H1 (cell line): ENCODE results near the gene PDE4D. TPM values are rescaled to one million over a fixed set of nuclear protein-coding genes. Genes with fewer than 3 reads are reported as not detected.
A peak's percentile ranks its signal among the peaks of the same experiment; 100 is the strongest.

ENCODE experiments used
- CTCF ChIA-PET: fragments of 300-600 bp; sonication (Branson Sonifier 250); formaldehyde crosslinking; loops from one replicate; lab custom pipeline; 2021; ENCODE audit not compliant: partially characterized antibody; lab: Charles Lee
- POLR2A ChIA-PET: fragments of 300-600 bp; sonication (Branson Sonifier 250); formaldehyde crosslinking; loops from one replicate; lab custom pipeline; 2021; ENCODE audit warnings: inconsistent platforms; ENCODE audit not compliant: partially characterized antibody; lab: Charles Lee
- DNase-seq, 2 experiments: peaks; one replicate each; pipeline versions ENCODE4 v3.0.0 to v3.0.0-alpha.2; 2010 to 2022; ENCODE audit warnings: low spot score in 2 of 2, low read depth in 1 of 2, mixed read lengths in 1 of 2
- FAIRE-seq: peaks from 2 replicates; lab custom pipeline; 2011; peaks lifted over from hg19 to GRCh38; lab: Jason Lieb, UNC
- H2AFZ ChIP-seq: 2 replicates; pipeline ENCODE4 v1.8.1; 2012; ENCODE audit warnings: low read length, inconsistent platforms
- H2AK5ac ChIP-seq: 2 replicates; pipeline ENCODE4 v1.6.1; 2013; ENCODE audit warnings: low read depth, low read length
- H2BK120ac ChIP-seq: replicated peaks from 2 replicates; pipeline ENCODE3; 2013; ENCODE audit warnings: low read depth, low read length, inconsistent platforms
- H2BK12ac ChIP-seq: 2 replicates; pipeline ENCODE4 v1.6.1; 2013; ENCODE audit warnings: low read depth, low read length
- H2BK15ac ChIP-seq: 2 replicates; pipeline ENCODE4 v1.6.1; 2013; ENCODE audit warnings: low read length
- H2BK20ac ChIP-seq: 2 replicates; pipeline ENCODE4 v1.6.1; 2013; ENCODE audit warnings: low read length
- H2BK5ac ChIP-seq: 2 replicates; pipeline ENCODE4 v1.6.1; 2013; ENCODE audit warnings: low read depth, low read length
- H3K14ac ChIP-seq: 2 replicates; pipeline ENCODE4 v1.6.1; 2013; ENCODE audit warnings: inconsistent platforms; ENCODE audit not compliant: insufficient read length
- H3K18ac ChIP-seq: 2 replicates; pipeline ENCODE4 v1.6.1; 2013; ENCODE audit warnings: low read length; ENCODE audit errors: extremely low read depth
- H3K23ac ChIP-seq: 2 replicates; pipeline ENCODE4 v1.6.1; 2013; ENCODE audit warnings: inconsistent platforms; ENCODE audit not compliant: insufficient read length
- H3K23me2 ChIP-seq: 2 replicates; pipeline ENCODE4 v1.6.1; 2013; ENCODE audit warnings: low read depth, low read length
- H3K27ac ChIP-seq: 2 replicates; pipeline ENCODE4 v1.6.1; 2011; ENCODE audit warnings: low read depth, low read length, inconsistent platforms
- H3K27me3 ChIP-seq, 4 experiments: replicated peaks in 1 of 4; 1 replicate in 1 of 4; 2 replicates in 3 of 4; pipeline versions ENCODE4 v1.6.1 to v1.8.1; 2011 to 2013; ENCODE audit warnings: low read length in 3 of 4, mild to moderate bottlenecking in 3 of 4, inconsistent platforms in 2 of 4, mixed read lengths in 2 of 4, moderate library complexity in 1 of 4; ENCODE audit not compliant: control insufficient read depth in 3 of 4, insufficient read depth in 3 of 4; ENCODE audit errors: extremely low read depth in 1 of 4
- H3K36me3 ChIP-seq, 4 experiments: 2 replicates each; pipeline versions ENCODE4 v1.6.1 to v1.8.1; 2011 to 2013; ENCODE audit warnings: mild to moderate bottlenecking in 4 of 4, low read length in 3 of 4, moderate library complexity in 2 of 4, control low read depth in 1 of 4, inconsistent platforms in 1 of 4; ENCODE audit not compliant: insufficient read depth in 4 of 4, control insufficient read depth in 2 of 4
- H3K4ac ChIP-seq: replicated peaks from 2 replicates; pipeline ENCODE3; 2013; ENCODE audit warnings: low read length, low read depth, mixed read lengths, inconsistent platforms; ENCODE audit not compliant: insufficient read length
- H3K4me1 ChIP-seq, 4 experiments: replicated peaks in 1 of 4; 1 replicate in 1 of 4; 2 replicates in 3 of 4; pipeline versions ENCODE4 v1.6.1 to v1.8.1; 2011 to 2013; ENCODE audit warnings: low read length in 3 of 4, inconsistent platforms in 2 of 4, mixed read lengths in 1 of 4; ENCODE audit not compliant: insufficient read depth in 4 of 4, control insufficient read depth in 3 of 4
- H3K4me2 ChIP-seq, 2 experiments: 2 replicates each; pipeline versions ENCODE4 v1.6.1 to v1.8.1; 2011 to 2013; ENCODE audit warnings: low read depth in 2 of 2, low read length in 2 of 2, control low read depth in 1 of 2, inconsistent platforms in 1 of 2, mild to moderate bottlenecking in 1 of 2; ENCODE audit not compliant: insufficient read depth in 1 of 2
- H3K4me3 ChIP-seq, 4 experiments: fragments of 200-600, 300-600 bp in 1 of 4; sonication (generic), shearing (Covaris generic), sonication (Bioruptor Twin) in 1 of 4; 2 replicates each; pipeline versions ENCODE4 v1.5.1 to v1.8.1; 2011 to 2016; ENCODE audit warnings: low read length in 4 of 4, low read depth in 3 of 4, control low read depth in 2 of 4, inconsistent platforms in 2 of 4, mild to moderate bottlenecking in 2 of 4, mixed read lengths in 1 of 4, moderate library complexity in 1 of 4; ENCODE audit not compliant: insufficient read depth in 2 of 4; ENCODE audit errors: extremely low read depth in 1 of 4
- H3K56ac ChIP-seq: replicated peaks from 2 replicates; pipeline ENCODE3; 2013; ENCODE audit warnings: low read depth, mild to moderate bottlenecking, mixed read lengths, low read length, inconsistent platforms; ENCODE audit not compliant: insufficient read length
- H3K79me1 ChIP-seq: 2 replicates; pipeline ENCODE4 v1.6.1; 2013; ENCODE audit warnings: low read depth, low read length, control low read depth
- H3K79me2 ChIP-seq, 2 experiments: 2 replicates each; pipeline versions ENCODE4 v1.6.1 to v1.8.1; 2012 to 2013; ENCODE audit warnings: low read length in 2 of 2, mild to moderate bottlenecking in 2 of 2, inconsistent platforms in 1 of 2; ENCODE audit not compliant: insufficient read depth in 2 of 2, control insufficient read depth in 1 of 2
- H3K9ac ChIP-seq, 4 experiments: replicated peaks in 1 of 4; 1 replicate in 1 of 4; 2 replicates in 3 of 4; pipeline versions ENCODE4 v1.6.1 to v1.8.1; 2011 to 2013; ENCODE audit warnings: low read depth in 3 of 4, low read length in 3 of 4, control low read depth in 2 of 4, mild to moderate bottlenecking in 2 of 4, moderate library complexity in 2 of 4, inconsistent platforms in 1 of 4; ENCODE audit errors: extremely low read depth in 1 of 4
- H3K9me3 ChIP-seq, 2 experiments: 2 replicates each; pipeline versions ENCODE4 v1.6.1 to v1.8.1; 2012 to 2013; ENCODE audit warnings: mild to moderate bottlenecking in 2 of 2, moderate library complexity in 2 of 2, control low read depth in 1 of 2, inconsistent platforms in 1 of 2, low read depth in 1 of 2, low read length in 1 of 2, mixed read lengths in 1 of 2; ENCODE audit not compliant: insufficient read depth in 2 of 2
- H4K20me1 ChIP-seq, 2 experiments: replicated peaks in 1 of 2; 2 replicates each; pipeline versions ENCODE3 to v1.8.1; 2011 to 2013; ENCODE audit warnings: inconsistent platforms in 2 of 2, low read length in 2 of 2, mild to moderate bottlenecking in 1 of 2; ENCODE audit not compliant: insufficient read depth in 2 of 2, control insufficient read depth in 1 of 2
- H4K5ac ChIP-seq: 2 replicates; pipeline ENCODE4 v1.6.1; 2013; ENCODE audit warnings: low read length, low read depth, mixed read lengths, inconsistent platforms; ENCODE audit not compliant: insufficient read length
- H4K8ac ChIP-seq: 2 replicates; pipeline ENCODE4 v1.8.0; 2013; ENCODE audit warnings: mild to moderate bottlenecking, moderate library complexity, low read length, inconsistent platforms; ENCODE audit not compliant: insufficient read depth; ENCODE audit errors: extremely low read depth
- H4K91ac ChIP-seq: replicated peaks from 2 replicates; pipeline ENCODE3; 2013; ENCODE audit warnings: low read length, mixed read lengths, inconsistent platforms; ENCODE audit not compliant: insufficient read length
- CHD2 ChIP-seq: IDR thresholded peaks from 2 replicates; pipeline ENCODE4 v1.6.1; 2012; ENCODE audit warnings: low read length, improper control_type of control experiment
- SP4 ChIP-seq: IDR thresholded peaks from 2 replicates; pipeline ENCODE4 v1.6.1; 2012; ENCODE audit warnings: low read length, inconsistent platforms
- WGBS, 2 experiments: shearing (Covaris generic) in 1 of 2; methylation state at CpG; one replicate each; pipeline versions ENCODE4 v1.1.6 to v1.1.7; 2013 to 2015; ENCODE audit warnings: low lambda C conversion rate in 2 of 2, mixed read lengths in 2 of 2, inconsistent platforms in 1 of 2, low coverage in 1 of 2, missing lambda C conversion rate in 1 of 2; ENCODE audit not compliant: insufficient replicate concordance in 2 of 2, insufficient coverage in 1 of 2, insufficient read length in 1 of 2; ENCODE audit errors: extremely low coverage in 1 of 2, missing lambda C conversion rate in 1 of 2; 5-methylcytosine and 5-hydroxymethylcytosine counted together
- polyA plus RNA-seq, 7 experiments: library from polyadenylated mRNA; depleted of rRNA in 3 of 7; stranded (reverse) in 5 of 7; unstranded in 2 of 7; fragments of >200 nt in 5 of 7; fragments of 200-250 nt in 2 of 7; gene quantifications; 1 replicate in 5 of 7; 2 replicates in 1 of 7; 4 replicates in 1 of 7; pipeline versions ENCODE4 v1.2.1 to v1.2.3, GENCODE V29; 2011 to 2013; ENCODE audit warnings: missing spikeins in 2 of 7, mixed read lengths in 2 of 7
- total RNA-seq: library from RNA; stranded (reverse); fragmentation: NEBNext Ultra II Directional; extraction: Animal tissue kit (Norgen Biotek cat#: 25700); gene quantifications from 2 replicates; pipeline ENCODE4 v1.2.1, GENCODE V29; 2021

Gene PDE4D
- total and polyA plus RNA-seq, 2 of the 8 experiments (the other 6 are each of a cell fraction or from before 2014, with no cell fraction given), result 2.3 to 3.7 TPM

DNA sequence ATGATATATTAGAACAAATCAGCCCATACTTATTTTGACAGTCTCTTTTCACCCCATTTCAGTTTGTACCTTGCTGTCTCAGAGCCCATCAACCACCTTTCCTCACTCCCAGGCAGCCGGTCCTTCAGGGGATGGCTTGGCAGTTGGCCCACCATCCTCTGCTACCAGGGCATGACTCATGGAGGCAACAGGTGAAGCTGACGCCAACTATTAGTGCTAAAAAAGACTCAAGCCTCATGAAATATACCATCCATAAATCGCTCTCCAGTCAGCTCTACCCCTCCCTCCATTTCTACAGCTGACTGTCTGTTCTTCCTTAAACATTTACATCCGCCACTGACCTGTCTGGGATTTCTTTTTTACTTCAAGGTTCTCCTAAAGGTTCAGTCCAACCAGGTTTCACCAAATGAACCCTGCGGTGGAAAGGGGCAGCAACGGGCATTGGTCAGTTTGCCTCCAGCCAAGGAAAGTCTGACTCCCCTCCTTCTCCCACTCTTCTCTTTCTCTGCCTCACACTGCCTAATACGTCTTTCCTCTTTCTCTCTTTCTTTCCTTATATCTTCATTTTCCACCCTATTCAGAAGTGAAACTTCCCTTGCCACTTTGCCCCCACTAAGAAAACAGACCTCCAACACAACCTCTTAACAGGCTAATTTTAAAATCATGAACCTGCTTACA is 871.5 kb downstream of the PDE4D start:
- POLR2A ChIA-PET, result no interaction called here
- Histone ChIP-seq H3K4me1 (peaks cover 0 to 2% (median under 1%) of the 10 kb centered on the region in 4 experiments; a peak in 1 of 7 replicates), H3K23me2 (no peaks in the 10 kb centered on the region), H4K91ac (no peak overlapping the region), H3K79me1 (no peaks in the 10 kb centered on the region), H2BK5ac (no peak overlapping the region), H2BK120ac (no peak overlapping the region), H3K27me3 (no peaks in the 10 kb centered on the region), H3K56ac (no peak overlapping the region), H3K27ac (no peak overlapping the region), H3K4me3 (no peak overlapping the region), H3K4me2 (no peak overlapping the region), H3K18ac (no peak overlapping the region), H4K20me1 (no peaks in the 10 kb centered on the region), H2BK20ac (no peak overlapping the region), H4K5ac (no peak overlapping the region), H3K9me3 (no peaks in the 10 kb centered on the region), H3K14ac (no peak overlapping the region), H2AFZ (no peak overlapping the region), H3K23ac (no peak overlapping the region), H2BK15ac (no peak overlapping the region), H3K79me2 (no peaks in the 10 kb centered on the region), H2AK5ac (no peak overlapping the region), H4K8ac (no peak overlapping the region), H2BK12ac (no peak overlapping the region), H3K9ac (no peak overlapping the region; a peak in 2 of 7 replicates), H3K36me3 (no peaks in the 10 kb centered on the region), H3K4ac (peak overlapping the region; percentile 3)
- DNase-seq (no peak), FAIRE-seq (no peak)
- CTCF ChIA-PET, result interaction anchor here (0.5 to 2.3 kb wide), 4 partner anchors 11 to 136 kb away, joined by 3 to 11 read pairs (median 4); no protein-coding TSS in a partner anchor
- WGBS, 2 experiments, result 80 to 100% methylated on average over 1 to 6 of the region's 7 CpGs
- no peak for TF ChIP-seq SP4
- TF ChIP-seq CHD2, result no peak
